ENCODE measurements around the gene ANKHD1. TPM values are rescaled to one million over a fixed set of nuclear protein-coding genes. Genes with fewer than 3 reads are reported as not detected.

ANKHD1 gene
- total and polyA plus RNA-seq, 8 donors: 56.0 to 77.7 (median 64.0) TPM

GRCh38 chr5:140391732-140392131 lies 9.9 kb upstream of the ANKHD1 start:
- no peak overlapping the region for H3K27ac ChIP-seq
- no peak for ATAC-seq
- H3K27me3 ChIP-seq: no peaks in the 10 kb centered on the region
- 91 to 94% methylated on average over 1 of the region's 1 CpG for WGBS, 2 donors
- no peaks in the 10 kb centered on the region for H3K4me1 ChIP-seq
- no peak for FAIRE-seq
- DNase-seq: no peak
- no peak for TF ChIP-seq CTCF (IDR thresholded peaks at IDR 0.05)
- H3K4me3 ChIP-seq: no peak overlapping the region
- intact Hi-C loops (cut with DNase I): no loop called here
- H3K36me3 ChIP-seq: no peaks in the 10 kb centered on the region
- H3K9me3 ChIP-seq: no peaks in the 10 kb centered on the region

- no peaks in the 10 kb centered on the region for H3K36me3 ChIP-seq
- ATAC-seq (no peak), DNase-seq (no peak), FAIRE-seq (no peak)
- no peak overlapping the region for H3K27ac ChIP-seq
- H3K4me3 ChIP-seq: no peak overlapping the region
- TF ChIP-seq CTCF (IDR thresholded peaks at IDR 0.05): no peak
- WGBS, 2 donors: 89 to 95% methylated on average over 2 of the region's 2 CpGs
- intact Hi-C loops (cut with DNase I): no loop called here
- H3K27me3 ChIP-seq: no peaks in the 10 kb centered on the region
- H3K9me3 ChIP-seq: no peaks in the 10 kb centered on the region
- no peaks in the 10 kb centered on the region for H3K4me1 ChIP-seq
These were observed 7.9 kb upstream of the ANKHD1 start for GRCh38 chr5:140393738-140394137.

- ATAC-seq (no peak), FAIRE-seq (no peak), DNase-seq (no peak)
- no peak overlapping the region for H3K4me3 ChIP-seq
- no peaks in the 10 kb centered on the region for H3K9me3 ChIP-seq
- no peaks in the 10 kb centered on the region for H3K36me3 ChIP-seq
- TF ChIP-seq CTCF (IDR thresholded peaks at IDR 0.05): no peak
- intact Hi-C loops (cut with DNase I): no loop called here
- H3K27me3 ChIP-seq: no peaks in the 10 kb centered on the region
- no peak overlapping the region for H3K27ac ChIP-seq
- peaks cover 0 to 9% (median 0%) of the 10 kb centered on the region in 3 donors for H3K4me1 ChIP-seq
These were observed 3.2 kb upstream of the ANKHD1 start for GRCh38 chr5:140398379-140398811.

- peak overlapping the region; percentile 78 to 92 (median 85) for H3K27ac ChIP-seq
- DNase-seq (no peak), FAIRE-seq (no peak), ATAC-seq (no peak)
- H3K4me3 ChIP-seq: peak overlapping the region; percentile 59 to 99 (median 84)
- no peaks in the 10 kb centered on the region for H3K9me3 ChIP-seq
- peaks cover 0 to 23% (median 3%) of the 10 kb centered on the region in 3 donors for H3K4me1 ChIP-seq
- H3K36me3 ChIP-seq: no peaks in the 10 kb centered on the region
- WGBS, 2 donors: 40 to 42% methylated on average over 25 of the region's 25 CpGs
- no peak for TF ChIP-seq CTCF (IDR thresholded peaks at IDR 0.05)
- H3K27me3 ChIP-seq: no peaks in the 10 kb centered on the region
- intact Hi-C loops (cut with DNase I): no loop called here
These were observed 1.5 kb upstream of the ANKHD1 start for GRCh38 chr5:140399979-140400729.

GRCh38 chr5:140400730-140401361 lies 787 bp upstream of the ANKHD1 start:
- Histone ChIP-seq H3K27me3 (no peaks in the 10 kb centered on the region), H3K9me3 (no peaks in the 10 kb centered on the region), H3K27ac (peak overlapping the region; percentile 78 to 92 (median 85)), H3K36me3 (no peaks in the 10 kb centered on the region), H3K4me1 (peaks cover 0 to 26% (median 3%) of the 10 kb centered on the region in 3 donors), H3K4me3 (peak overlapping the region; percentile 59 to 99 (median 84))
- intact Hi-C loops (cut with DNase I): no loop called here
- TF ChIP-seq CTCF (IDR thresholded peaks at IDR 0.05): no peak
- peak; percentile 88 to 97 (median 92) for DNase-seq
- no peak for FAIRE-seq
- WGBS, 2 donors: 0 to 1% methylated on average over 45 to 54 of the region's 54 CpGs
- ATAC-seq: peak; percentile 78 to 90 (median 82)

Measured in pancreas (tissue), 10 donors.